Ascending aorta (tissue), 2 donors: ENCODE data around the gene CACNG7. TPM values are rescaled to one million over a fixed set of nuclear protein-coding genes. Genes with fewer than 3 reads are reported as not detected.

Source experiments
- DNase-seq, 2 donors: peaks; one replicate each; pipeline ENCODE4 v3.0.0-alpha.2; 2019; ENCODE audit warnings: low spot score in 2 of 2
- H3K27ac ChIP-seq, 2 donors: fragments of 200-600 bp; sonication (generic); one replicate each; pipeline ENCODE4 v1.5.1; 2016 to 2017; ENCODE audit warnings: mild to moderate bottlenecking in 1 of 2
- H3K27me3 ChIP-seq: fragments of 200-600 bp; sonication (generic); one replicate; pipeline ENCODE4 v1.5.1; 2017
- H3K36me3 ChIP-seq, 2 donors: fragments of 200-600 bp; sonication (generic); one replicate each; pipeline ENCODE4 v1.5.1; 2016
- H3K4me1 ChIP-seq, 2 donors: fragments of 200-600 bp; sonication (generic); one replicate each; pipeline ENCODE4 v1.5.1; 2016 to 2017; ENCODE audit warnings: mild to moderate bottlenecking in 1 of 2
- H3K4me3 ChIP-seq, 2 donors: fragments of 200-600 bp; sonication (generic); one replicate each; pipeline ENCODE4 v1.5.1; 2016 to 2017; ENCODE audit warnings: mild to moderate bottlenecking in 1 of 2
- H3K9me3 ChIP-seq, 2 donors: fragments of 200-600 bp; sonication (generic); one replicate each; pipeline ENCODE4 v1.5.1; 2016
- CTCF ChIP-seq, 3 experiments: fragments of 200-600 bp in 2 of 3; fragments of 450-650 bp in 1 of 3; sonication (generic) in 2 of 3; IDR thresholded peaks; one replicate each; pipeline ENCODE4 v1.5.1; 2016 to 2019; ENCODE audit warnings: antibody characterized with exemption in 3 of 3, mild to moderate bottlenecking in 1 of 3, moderate library complexity in 1 of 3
- intact Hi-C: fragments of 100-400 bp; cut with DNase I; formaldehyde crosslinking; loops from one replicate; pipeline ENCODE4 v1.15.1; 2023
- total RNA-seq: library from RNA; depleted of rRNA; stranded (reverse); fragments of >200 nt; gene quantifications from one replicate; pipeline ENCODE4 v1.1.0, GENCODE V29; 2016

The CACNG7 gene
- not detected for total RNA-seq

- no peak for DNase-seq
- TF ChIP-seq CTCF (IDR thresholded peaks at IDR 0.05) = no peak
- Histone ChIP-seq H3K36me3 (no peaks in the 10 kb centered on the region), H3K27me3 (peaks cover 13% of the 10 kb centered on the region), H3K4me3 (peak within 1 kb of the TSS; percentile 26), H3K27ac (no peak within 1 kb of the TSS), H3K9me3 (no peaks in the 10 kb centered on the region), H3K4me1 (peaks cover 0 to 3% of the 10 kb centered on the region in 2 donors)
- intact Hi-C loops = no loop called here
These were observed at the start of gene CACNG7 for GRCh38 chr19:53908935-53909415. CACNG7 (plus strand) TSS chr19:53909278; CDS start chr19:53912832, 3,554 bp downstream.

GRCh38 chr19:53864308-53864836 lies 44.7 kb upstream of the CACNG7 start:
- TF ChIP-seq CTCF (IDR thresholded peaks at IDR 0.05) = no peak
- H3K27me3 ChIP-seq = no peaks in the 10 kb centered on the region
- H3K36me3 ChIP-seq = no peaks in the 10 kb centered on the region
- no peak for DNase-seq
- no peak overlapping the region for H3K4me3 ChIP-seq
- peaks cover 0 to 16% of the 10 kb centered on the region in 2 donors for H3K4me1 ChIP-seq
- intact Hi-C loops = loop anchor here (2.0 to 10.0 kb wide), 2 partner anchors 22 to 1250 kb away; partner anchors contain the start of gene PPP1R12C
- H3K27ac ChIP-seq = no peak overlapping the region
- H3K9me3 ChIP-seq = no peaks in the 10 kb centered on the region

GRCh38 chr19:53865523-53865917 lies 43.6 kb upstream of the CACNG7 start:
- peak overlapping the region; percentile 96 to 98 for H3K27ac ChIP-seq
- peaks cover 0 to 21% of the 10 kb centered on the region in 2 donors for H3K4me1 ChIP-seq
- intact Hi-C loops = loop anchor here (2.0 to 10.0 kb wide), 9 partner anchors 23 to 1542 kb away; partner anchors contain the start of genes LENG8, NDUFA3, OSCAR and PPP1R12C
- peak in 1 of 2 donors; percentile 66 for DNase-seq
- peaks cover 2 to 3% of the 10 kb centered on the region in 2 donors for H3K36me3 ChIP-seq
- no peak for TF ChIP-seq CTCF (IDR thresholded peaks at IDR 0.05)
- H3K27me3 ChIP-seq = no peaks in the 10 kb centered on the region
- no peaks in the 10 kb centered on the region for H3K9me3 ChIP-seq
- peak overlapping the region; percentile 62 to 86 for H3K4me3 ChIP-seq

- Histone ChIP-seq H3K4me1 (peaks cover 1 to 21% of the 10 kb centered on the region in 2 donors), H3K27ac (peak overlapping the region; percentile 96 to 98), H3K27me3 (no peaks in the 10 kb centered on the region), H3K4me3 (peak overlapping the region; percentile 62 to 86), H3K36me3 (peaks cover 8 to 9% of the 10 kb centered on the region in 2 donors), H3K9me3 (no peaks in the 10 kb centered on the region)
- DNase-seq = peak in 1 of 2 donors; percentile 89
- intact Hi-C loops = loop anchor here (2.0 to 10.0 kb wide), 10 partner anchors 23 to 1541 kb away; partner anchors contain the start of genes LENG8, NDUFA3, OSCAR and PPP1R12C
- TF ChIP-seq CTCF (IDR thresholded peaks at IDR 0.05) = no peak
These were observed 42.9 kb upstream of the CACNG7 start for GRCh38 chr19:53865918-53866864.

GRCh38 chr19:53866865-53867224 lies 42.2 kb upstream of the CACNG7 start:
- DNase-seq = no peak
- Histone ChIP-seq H3K9me3 (no peaks in the 10 kb centered on the region), H3K4me1 (peaks cover 3 to 21% of the 10 kb centered on the region in 2 donors), H3K27me3 (no peaks in the 10 kb centered on the region), H3K4me3 (peak overlapping the region; percentile 62 to 86), H3K36me3 (peaks cover 12 to 14% of the 10 kb centered on the region in 2 donors), H3K27ac (peak overlapping the region; percentile 96 to 98)
- intact Hi-C loops = loop anchor here (1.0 to 10.0 kb wide), 11 partner anchors 235 to 1540 kb away; partner anchors contain the start of genes CNOT3, LENG8, NDUFA3 and OSCAR
- no peak for TF ChIP-seq CTCF (IDR thresholded peaks at IDR 0.05)
